ENCODE results near the gene MBNL2. TPM values are rescaled to one million over a fixed set of nuclear protein-coding genes. Genes with fewer than 3 reads are reported as not detected.
A peak's percentile ranks its signal among the peaks of the same experiment; 100 is the strongest.

MBNL2 gene
- 10 to 100 TPM; 75.9 to 86.3 TPM for total RNA-seq
- 100 to 1,000 TPM in 3 of 6 donors, 10 to 100 TPM in 3; 83.2 to 105 (median 96.0) TPM for polyA plus RNA-seq (ENCODE audit: insufficient read length in 6 of 6)
- long read RNA-seq, donor 1, full-length matches to known transcripts, result 2 of 82 reads
- long read RNA-seq, donor 1, partial matches to known transcripts, result 74 of 82 reads
- long read RNA-seq, donor 1, other reads (novel, unspliced or antisense), result 6 of 82 reads
- long read RNA-seq, donor 2, full-length matches to known transcripts, result 4 of 256 reads
- long read RNA-seq, donor 2, partial matches to known transcripts, result 252 of 256 reads
- long read RNA-seq, donor 2, other reads (novel, unspliced or antisense), result 0 of 256 reads
- long read RNA-seq, donor 3, full-length matches to known transcripts, result 2 of 28 reads
- long read RNA-seq, donor 3, partial matches to known transcripts, result 26 of 28 reads
- long read RNA-seq, donor 3, other reads (novel, unspliced or antisense), result 0 of 28 reads
- long read RNA-seq, donor 4, full-length matches to known transcripts, result 1 of 14 reads
- long read RNA-seq, donor 4, partial matches to known transcripts, result 10 of 14 reads
- long read RNA-seq, donor 4, other reads (novel, unspliced or antisense), result 3 of 14 reads
- long read RNA-seq, donor 5, full-length matches to known transcripts, result 8 of 114 reads
- long read RNA-seq, donor 5, partial matches to known transcripts, result 101 of 114 reads
- long read RNA-seq, donor 5, other reads (novel, unspliced or antisense), result 5 of 114 reads
- long read RNA-seq, donor 6, full-length matches to known transcripts, result 5 of 17 reads
- long read RNA-seq, donor 6, partial matches to known transcripts, result 12 of 17 reads
- long read RNA-seq, donor 6, other reads (novel, unspliced or antisense), result 0 of 17 reads
- long read RNA-seq, donor 7, full-length matches to known transcripts, result 4 of 9 reads
- long read RNA-seq, donor 7, partial matches to known transcripts, result 0 of 9 reads
- long read RNA-seq, donor 7, other reads (novel, unspliced or antisense), result 5 of 9 reads
- long read RNA-seq, donor 8, full-length matches to known transcripts, result 9 of 29 reads
- long read RNA-seq, donor 8, partial matches to known transcripts, result 20 of 29 reads
- long read RNA-seq, donor 8, other reads (novel, unspliced or antisense), result 0 of 29 reads
- long read RNA-seq, donor 9, result 0 reads
- long read RNA-seq, donor 10, partial matches to known transcripts, result 5 of 8 reads
- long read RNA-seq, donor 10, other reads (novel, unspliced or antisense), result 3 of 8 reads
- long read RNA-seq, donor 11, full-length matches to known transcripts, result 2 of 7 reads
- long read RNA-seq, donor 11, partial matches to known transcripts, result 5 of 7 reads
- long read RNA-seq, donor 11, other reads (novel, unspliced or antisense), result 0 of 7 reads
- long read RNA-seq, donor 12, full-length matches to known transcripts, result 4 of 30 reads
- long read RNA-seq, donor 12, partial matches to known transcripts, result 26 of 30 reads
- long read RNA-seq, donor 12, other reads (novel, unspliced or antisense), result 0 of 30 reads

DNA sequence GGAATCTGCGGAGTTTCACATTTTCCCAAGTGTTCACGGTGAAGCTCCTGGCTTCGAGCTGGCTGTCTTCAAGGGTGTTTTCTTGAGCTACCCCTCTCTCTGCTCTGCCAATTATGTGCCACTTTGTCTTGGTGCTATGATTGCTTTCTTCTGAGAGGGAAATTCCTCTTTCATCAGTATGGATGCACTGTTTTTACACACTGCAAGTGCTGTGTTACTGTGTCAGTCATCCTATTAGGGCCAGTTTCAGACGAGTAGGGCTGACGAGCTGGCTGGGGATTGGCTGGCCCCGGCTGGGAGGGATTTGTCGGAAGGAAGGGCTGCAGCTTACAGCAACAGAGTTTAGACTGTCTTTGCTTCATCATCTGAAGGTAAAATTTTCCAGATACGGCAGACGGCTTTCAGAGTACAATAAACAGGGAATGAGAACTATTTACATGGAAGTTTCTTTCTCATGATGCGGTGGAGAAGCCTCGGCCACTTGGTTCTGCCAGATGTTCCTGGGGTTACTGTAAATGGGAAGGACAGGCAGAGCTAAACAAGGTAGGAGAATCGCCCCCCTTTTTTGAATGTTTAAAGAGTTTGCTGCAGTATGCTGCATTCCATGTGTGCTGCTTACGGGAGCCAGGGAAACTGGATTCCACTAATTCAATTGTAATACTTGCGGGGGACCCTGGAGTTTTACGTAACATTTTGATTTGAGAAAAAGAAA lies at the start of gene MBNL2:
Gene MBNL2 (plus strand): TSS at position 345 of the 712 bp plus-strand sequence. CDS start 53,903 bp downstream, outside the sequence.
- ATAC-seq (peak; percentile 92), DNase-seq (peak; percentile 89 to 95 (median 94))
- H3K36me3 ChIP-seq, result no peaks in the 10 kb centered on the region
- H3K9me3 ChIP-seq, result no peaks in the 10 kb centered on the region
- H3K27me3 ChIP-seq, result no peaks in the 10 kb centered on the region
- TF ChIP-seq, protein P1, sequence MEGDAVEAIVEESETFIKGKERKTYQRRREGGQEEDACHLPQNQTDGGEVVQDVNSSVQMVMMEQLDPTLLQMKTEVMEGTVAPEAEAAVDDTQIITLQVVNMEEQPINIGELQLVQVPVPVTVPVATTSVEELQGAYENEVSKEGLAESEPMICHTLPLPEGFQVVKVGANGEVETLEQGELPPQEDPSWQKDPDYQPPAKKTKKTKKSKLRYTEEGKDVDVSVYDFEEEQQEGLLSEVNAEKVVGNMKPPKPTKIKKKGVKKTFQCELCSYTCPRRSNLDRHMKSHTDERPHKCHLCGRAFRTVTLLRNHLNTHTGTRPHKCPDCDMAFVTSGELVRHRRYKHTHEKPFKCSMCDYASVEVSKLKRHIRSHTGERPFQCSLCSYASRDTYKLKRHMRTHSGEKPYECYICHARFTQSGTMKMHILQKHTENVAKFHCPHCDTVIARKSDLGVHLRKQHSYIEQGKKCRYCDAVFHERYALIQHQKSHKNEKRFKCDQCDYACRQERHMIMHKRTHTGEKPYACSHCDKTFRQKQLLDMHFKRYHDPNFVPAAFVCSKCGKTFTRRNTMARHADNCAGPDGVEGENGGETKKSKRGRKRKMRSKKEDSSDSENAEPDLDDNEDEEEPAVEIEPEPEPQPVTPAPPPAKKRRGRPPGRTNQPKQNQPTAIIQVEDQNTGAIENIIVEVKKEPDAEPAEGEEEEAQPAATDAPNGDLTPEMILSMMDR (IDR thresholded peaks at IDR 0.05), result no peak
- H3K4me3 ChIP-seq, result peak within 1 kb of the TSS; percentile 53 to 54
- intact Hi-C loops (cut with DNase I), result loop anchor here in 1 of 2 donors (10.0 kb wide), 1 partner anchor 123 kb away; no protein-coding TSS in a partner anchor
- H3K27ac ChIP-seq, result peak within 1 kb of the TSS; percentile 88 to 98
- H3K4me1 ChIP-seq, result peaks cover 17 to 45% of the 10 kb centered on the region in 2 donors

DNA sequence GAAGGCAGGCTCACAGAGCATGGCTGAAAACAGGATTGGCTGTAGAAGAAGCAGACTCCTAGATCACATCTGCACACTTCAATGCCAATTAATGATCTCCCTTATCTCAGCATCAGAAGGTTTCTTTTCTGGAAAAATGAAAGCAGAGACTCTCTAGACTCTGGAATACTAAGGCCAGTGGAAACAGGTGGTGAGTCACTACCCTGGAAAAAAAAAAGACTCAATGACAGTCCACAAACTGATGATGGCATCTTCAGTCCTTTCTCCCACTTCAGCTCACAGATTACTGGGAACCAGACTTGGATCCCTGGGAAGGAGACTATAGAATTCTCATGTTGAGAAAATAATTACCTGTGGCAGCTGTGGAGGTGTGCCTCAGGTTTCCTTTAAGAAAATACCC lies 47.5 kb upstream of the MBNL2 start:
- no peaks in the 10 kb centered on the region for H3K4me1 ChIP-seq
- no peak overlapping the region for H3K27ac ChIP-seq
- H3K36me3 ChIP-seq, result no peaks in the 10 kb centered on the region
- DNase-seq (no peak), ATAC-seq (no peak)
- H3K9me3 ChIP-seq, result no peaks in the 10 kb centered on the region
- intact Hi-C loops (cut with DNase I), result no loop called here
- H3K27me3 ChIP-seq, result no peaks in the 10 kb centered on the region
- no peak overlapping the region for H3K4me3 ChIP-seq
- TF ChIP-seq, protein P1 (IDR thresholded peaks at IDR 0.05), result no peak

DNA sequence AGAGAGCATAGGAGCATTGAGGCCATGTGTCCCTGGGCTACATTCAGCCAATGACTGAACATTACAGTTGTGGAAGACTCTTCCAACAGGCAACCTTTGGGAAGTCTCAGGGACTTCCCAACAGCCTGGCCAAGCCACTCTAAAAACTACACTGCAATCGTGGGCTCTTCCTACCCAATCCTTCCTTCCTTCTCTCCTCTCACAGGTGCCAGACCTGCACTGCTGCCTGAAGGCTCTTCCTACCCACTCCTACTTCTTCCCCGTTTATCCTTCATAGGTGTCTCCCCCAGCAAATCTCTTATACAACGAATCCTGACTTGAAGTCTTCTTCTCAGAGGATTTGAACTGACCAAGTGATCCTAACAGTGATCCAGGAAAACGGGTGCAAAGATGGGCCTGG lies 47.1 kb upstream of the MBNL2 start:
- no peaks in the 10 kb centered on the region for H3K27me3 ChIP-seq
- no peak for DNase-seq
- no peaks in the 10 kb centered on the region for H3K36me3 ChIP-seq
- no peak overlapping the region for H3K4me3 ChIP-seq
- TF ChIP-seq, protein P1 (IDR thresholded peaks at IDR 0.05), result no peak
- intact Hi-C loops (cut with DNase I), result no loop called here
- no peak for ATAC-seq
- H3K9me3 ChIP-seq, result no peaks in the 10 kb centered on the region
- no peaks in the 10 kb centered on the region for H3K4me1 ChIP-seq
- H3K27ac ChIP-seq, result no peak overlapping the region

GRCh38 chr13:97179501-97179900 lies 42.6 kb upstream of the MBNL2 start:
- DNase-seq (no peak), ATAC-seq (no peak)
- TF ChIP-seq, protein P1 (IDR thresholded peaks at IDR 0.05), result no peak
- no peaks in the 10 kb centered on the region for H3K36me3 ChIP-seq
- H3K27ac ChIP-seq, result no peak overlapping the region
- H3K4me3 ChIP-seq, result no peak overlapping the region
- no peaks in the 10 kb centered on the region for H3K9me3 ChIP-seq
- no peaks in the 10 kb centered on the region for H3K27me3 ChIP-seq
- H3K4me1 ChIP-seq, result no peaks in the 10 kb centered on the region
- intact Hi-C loops (cut with DNase I), result no loop called here
